GM12864 (cell line): Measurements from ENCODE around the gene DTNB.
A peak's percentile ranks its signal among the peaks of the same experiment; 100 is the strongest.

Experiments
- DNase-seq: peaks from one replicate; pipeline ENCODE4 v3.0.0-alpha.2; 2011; ENCODE audit warnings: low read depth
- H3K4me3 ChIP-seq: 2 replicates; pipeline ENCODE4 v1.5.1; 2011; ENCODE audit warnings: mild to moderate bottlenecking, low read depth, low read length, control low read depth
- CTCF ChIP-seq: IDR thresholded peaks from 2 replicates; pipeline ENCODE4 v1.5.1; 2011; ENCODE audit warnings: low read depth, mild to moderate bottlenecking, moderate library complexity, low read length, control low read depth, inconsistent platforms; ENCODE audit errors: missing control alignments

The DTNB gene

GRCh38 chr2:25421820-25422411, 251.5 kb downstream of the DTNB start:
- H3K4me3 ChIP-seq = peak overlapping the region; percentile 57
- no peak for TF ChIP-seq CTCF
- peak; percentile 85 for DNase-seq

GRCh38 chr2:25421289-25421688, 252.1 kb downstream of the DTNB start:
- TF ChIP-seq CTCF = no peak
- peak overlapping the region; percentile 57 for H3K4me3 ChIP-seq
- no peak for DNase-seq

GRCh38 chr2:25420820-25421237, 252.5 kb downstream of the DTNB start:
- TF ChIP-seq CTCF = no peak
- H3K4me3 ChIP-seq = peak overlapping the region; percentile 57
- DNase-seq = peak; percentile 95

- peak; percentile 98 for DNase-seq
- H3K4me3 ChIP-seq = peak overlapping the region; percentile 57
- no peak for TF ChIP-seq CTCF
These were observed 253.6 kb downstream of the DTNB start for GRCh38 chr2:25419678-25420242.

GRCh38 chr2:25418944-25419677, 254.3 kb downstream of the DTNB start:
- peak; percentile 72 for DNase-seq
- H3K4me3 ChIP-seq = peak overlapping the region; percentile 41
- no peak for TF ChIP-seq CTCF

GRCh38 chr2:25417715-25418369, 255.5 kb downstream of the DTNB start:
- peak; percentile 92 for DNase-seq
- H3K4me3 ChIP-seq = peak overlapping the region; percentile 39
- no peak for TF ChIP-seq CTCF
